GM18505 (cell line): Measurements from ENCODE around the gene USH2A.

Source experiments
- ATAC-seq: cut with Tn5 transposase; IDR thresholded peaks from one replicate; pipeline ENCODE4 v1.9.1; 2021; ENCODE audit not compliant: unreplicated experiment
- POLR2A ChIP-seq: IDR thresholded peaks from 4 replicates; pipeline ENCODE4 v1.6.1; 2011; ENCODE audit warnings: borderline replicate concordance; ENCODE audit not compliant: insufficient read depth, insufficient read length; ENCODE audit errors: extremely low read depth

USH2A gene

GRCh38 chr1:215872658-215873057, 550.6 kb downstream of the USH2A start:
- no peak for TF ChIP-seq POLR2A
- ATAC-seq, result no peak

GRCh38 chr1:215868500-215868899, 554.7 kb downstream of the USH2A start:
- no peak for ATAC-seq
- no peak for TF ChIP-seq POLR2A

GRCh38 chr1:215865060-215865459, 558.2 kb downstream of the USH2A start:
- TF ChIP-seq POLR2A, result no peak
- ATAC-seq, result no peak

GRCh38 chr1:215863796-215864195, 559.5 kb downstream of the USH2A start:
- TF ChIP-seq POLR2A, result no peak
- peak; percentile 76 for ATAC-seq

GRCh38 chr1:215860833-215861232, 562.4 kb downstream of the USH2A start:
- ATAC-seq, result no peak
- no peak for TF ChIP-seq POLR2A

- no peak for ATAC-seq
- no peak for TF ChIP-seq POLR2A
Observed at GRCh38 chr1:215857317-215857716, 565.9 kb downstream of the USH2A start.

GRCh38 chr1:215845234-215845891, 577.9 kb downstream of the USH2A start:
- no peak for TF ChIP-seq POLR2A
- ATAC-seq, result no peak

GRCh38 chr1:215844777-215845176, 578.5 kb downstream of the USH2A start:
- no peak for TF ChIP-seq POLR2A
- no peak for ATAC-seq

- ATAC-seq, result no peak
- no peak for TF ChIP-seq POLR2A
Observed at GRCh38 chr1:215844266-215844665, 579.0 kb downstream of the USH2A start.

GRCh38 chr1:215842905-215843304, 580.3 kb downstream of the USH2A start:
- no peak for TF ChIP-seq POLR2A
- no peak for ATAC-seq

- no peak for ATAC-seq
- TF ChIP-seq POLR2A, result no peak
Observed at GRCh38 chr1:215835951-215836350, 587.3 kb downstream of the USH2A start.

- TF ChIP-seq POLR2A, result no peak
- ATAC-seq, result no peak
Observed at GRCh38 chr1:215833941-215834729, 589.1 kb downstream of the USH2A start.

- no peak for TF ChIP-seq POLR2A
- no peak for ATAC-seq
Observed at GRCh38 chr1:215830226-215830810, 592.9 kb downstream of the USH2A start.

- ATAC-seq, result no peak
- no peak for TF ChIP-seq POLR2A
Observed at GRCh38 chr1:215825056-215825455, 598.2 kb downstream of the USH2A start.
